ENCODE data around the gene IRS1. TPM values are rescaled to one million over a fixed set of nuclear protein-coding genes. Genes with fewer than 3 reads are reported as not detected.

IRS1 gene
- polyA plus RNA-seq, 1 experiment: 13.0 TPM

- H3K4me3 ChIP-seq (ENCODE audit: low read depth, low read length): no peak overlapping the region
Observed at GRCh38 chr2:226692521-226693126, 107.0 kb downstream of the IRS1 start.

GRCh38 chr2:226691255-226691654, 108.4 kb downstream of the IRS1 start:
- no peak for DNase-seq (ENCODE audit: low read depth)
- H3K27me3 ChIP-seq (ENCODE audit: control insufficient read depth, insufficient read depth, low read length): 0 out of 2 replicates have a peak, but pooled peaks cover 1% of the 10 kb centered on the region
- TF ChIP-seq CTCF (IDR thresholded peaks at IDR 0.05; ENCODE audit: insufficient read depth, low read depth, low read length): no peak
- POLR2A ChIA-PET: interaction anchor here (1.0 kb wide), 1 partner anchor 20 kb away, joined by 4 read pairs; no protein-coding TSS in a partner anchor
- H3K36me3 ChIP-seq (ENCODE audit: control insufficient read depth, insufficient read depth, low read length): no peaks in the 10 kb centered on the region
- CTCF ChIA-PET: no interaction called here
- no peak overlapping the region for H3K4me3 ChIP-seq (ENCODE audit: low read depth, low read length)

More at GRCh38 chr2:226692521-226693126, 107.0 kb downstream of the IRS1 start:
- Histone ChIP-seq H3K36me3 (ENCODE audit: control insufficient read depth, insufficient read depth, low read length) (no peaks in the 10 kb centered on the region), H3K27me3 (ENCODE audit: control insufficient read depth, insufficient read depth, low read length) (0 out of 2 replicates have a peak, but pooled peaks cover 1% of the 10 kb centered on the region)
- ChIA-PET POLR2A (no interaction called here), CTCF (interaction anchor here (0.7 to 0.9 kb wide), 2 partner anchors 9 to 478 kb away, joined by 3 to 4 read pairs; no protein-coding TSS in a partner anchor)
- no peak for TF ChIP-seq CTCF (IDR thresholded peaks at IDR 0.05; ENCODE audit: insufficient read depth, low read depth, low read length)
- no peak for DNase-seq (ENCODE audit: low read depth)

- ChIA-PET POLR2A (interaction anchor here (1.0 kb wide), 1 partner anchor 19 kb away, joined by 4 read pairs; no protein-coding TSS in a partner anchor), CTCF (interaction anchor here (0.6 to 0.7 kb wide), 3 partner anchors 22 to 836 kb away, joined by 3 read pairs; no protein-coding TSS in a partner anchor)
- TF ChIP-seq CTCF (IDR thresholded peaks at IDR 0.05; ENCODE audit: insufficient read depth, low read depth, low read length): no peak
- Histone ChIP-seq H3K36me3 (ENCODE audit: control insufficient read depth, insufficient read depth, low read length) (no peaks in the 10 kb centered on the region), H3K4me3 (ENCODE audit: low read depth, low read length) (no peak overlapping the region), H3K27me3 (ENCODE audit: control insufficient read depth, insufficient read depth, low read length) (0 out of 2 replicates have a peak, but pooled peaks cover 1% of the 10 kb centered on the region)
- no peak for DNase-seq (ENCODE audit: low read depth)
Observed at GRCh38 chr2:226690461-226691024, 109.1 kb downstream of the IRS1 start.

GRCh38 chr2:226687641-226688253, 111.9 kb downstream of the IRS1 start:
- Histone ChIP-seq H3K27me3 (ENCODE audit: control insufficient read depth, insufficient read depth, low read length) (no peaks in the 10 kb centered on the region), H3K4me3 (ENCODE audit: low read depth, low read length) (no peak overlapping the region), H3K36me3 (ENCODE audit: control insufficient read depth, insufficient read depth, low read length) (no peaks in the 10 kb centered on the region)
- no peak for DNase-seq (ENCODE audit: low read depth)
- TF ChIP-seq CTCF (IDR thresholded peaks at IDR 0.05; ENCODE audit: insufficient read depth, low read depth, low read length): no peak
- CTCF ChIA-PET: interaction anchor here (1.2 kb wide), 1 partner anchor 502 kb away, joined by 3 read pairs; no protein-coding TSS in a partner anchor
- POLR2A ChIA-PET: no interaction called here

- TF ChIP-seq CTCF (IDR thresholded peaks at IDR 0.05; ENCODE audit: insufficient read depth, low read depth, low read length): no peak
- CTCF ChIA-PET: no interaction called here
- H3K27me3 ChIP-seq (ENCODE audit: control insufficient read depth, insufficient read depth, low read length): no peaks in the 10 kb centered on the region
- no peak overlapping the region for H3K4me3 ChIP-seq (ENCODE audit: low read depth, low read length)
- DNase-seq (ENCODE audit: low read depth): no peak
- POLR2A ChIA-PET: no interaction called here
- H3K36me3 ChIP-seq (ENCODE audit: control insufficient read depth, insufficient read depth, low read length): no peaks in the 10 kb centered on the region
Observed at GRCh38 chr2:226684563-226684959, 115.1 kb downstream of the IRS1 start.
